Activated T-cell treated with anti-CD3 and anti-CD28 coated beads for 4 hours (primary cell): Measurements from ENCODE around the gene ARHGAP19.

Source experiments
- DNase-seq: peaks from one replicate; pipeline ENCODE4 v3.0.0-alpha.2; 2020

ARHGAP19 gene

GRCh38 chr10:97188261-97188711 is 104.2 kb downstream of the ARHGAP19 start:
- DNase-seq = no peak

GRCh38 chr10:97186911-97187310 is 105.5 kb downstream of the ARHGAP19 start:
- no peak for DNase-seq

GRCh38 chr10:97185326-97186058 is 106.9 kb downstream of the ARHGAP19 start, which contains the start of gene SLIT1:
Gene SLIT1, minus strand, starts transcription at chr10:97185959. Its CDS starts 285 bp downstream, at chr10:97185674.
- no peak for DNase-seq

GRCh38 chr10:97184971-97185325 is 107.5 kb downstream of the ARHGAP19 start:
- DNase-seq = no peak

- DNase-seq = no peak
Measured at GRCh38 chr10:97183314-97183713, 109.1 kb downstream of the ARHGAP19 start.

- no peak for DNase-seq
Measured at GRCh38 chr10:97182288-97182990, 110.0 kb downstream of the ARHGAP19 start.

GRCh38 chr10:97180986-97181385 is 111.5 kb downstream of the ARHGAP19 start:
- DNase-seq = no peak

GRCh38 chr10:97180363-97180755 is 112.1 kb downstream of the ARHGAP19 start:
- no peak for DNase-seq

GRCh38 chr10:97179731-97180362 is 112.6 kb downstream of the ARHGAP19 start:
- no peak for DNase-seq

GRCh38 chr10:97179311-97179710 is 113.1 kb downstream of the ARHGAP19 start:
- no peak for DNase-seq

GRCh38 chr10:97178074-97178473 is 114.4 kb downstream of the ARHGAP19 start:
- DNase-seq = no peak

GRCh38 chr10:97176226-97176625 is 116.2 kb downstream of the ARHGAP19 start:
- DNase-seq = no peak

GRCh38 chr10:97175586-97175985 is 116.9 kb downstream of the ARHGAP19 start:
- DNase-seq = no peak

GRCh38 chr10:97174941-97175340 is 117.5 kb downstream of the ARHGAP19 start:
- DNase-seq = no peak

GRCh38 chr10:97174276-97174775 is 118.1 kb downstream of the ARHGAP19 start:
- DNase-seq = no peak

- DNase-seq = no peak
Measured at GRCh38 chr10:97173036-97173435, 119.4 kb downstream of the ARHGAP19 start.
